OCI-LY7 (cell line): Measurements from ENCODE around the gene RAB37. TPM values are rescaled to one million over a fixed set of nuclear protein-coding genes. Genes with fewer than 3 reads are reported as not detected.

ENCODE experiments used
- BruUV-seq: library from RNA; stranded (reverse); fragments of 400-500 nt; replicated peaks from 2 replicates; lab custom pipeline; 2021; lab: Mats Ljungman, UMichigan
- CTCF ChIA-PET: fragments of 300-600 bp; sonication (Branson Sonifier 250); formaldehyde crosslinking; loops from one replicate; lab custom pipeline; 2022; ENCODE audit warnings: antibody characterized with exemption; ENCODE audit not compliant: unreplicated experiment; lab: Charles Lee
- POLR2A ChIA-PET: fragments of 300-600 bp; sonication (Branson Sonifier 250); formaldehyde crosslinking; loops from one replicate; lab custom pipeline; 2022; ENCODE audit warnings: antibody characterized with exemption; lab: Charles Lee
- DNase-seq: peaks from one replicate; pipeline ENCODE4 v3.0.0-alpha.2; 2015; ENCODE audit warnings: low spot score
- H2AFZ ChIP-seq: fragments of 200-600 bp; sonication (generic), shearing (Covaris generic); 2 replicates; pipeline ENCODE4 v1.6.1; 2014; ENCODE audit warnings: mild to moderate bottlenecking, antibody characterized with exemption, low read length, moderate library complexity
- H3K27ac ChIP-seq: fragments of 200-600 bp; sonication (generic); 2 replicates; pipeline ENCODE4 v1.5.1; 2014; ENCODE audit warnings: mixed run types, low read depth, mild to moderate bottlenecking, moderate library complexity, low read length, inconsistent platforms; ENCODE audit not compliant: poor library complexity, severe bottlenecking
- H3K36me3 ChIP-seq: fragments of 200-600 bp; sonication (generic); 2 replicates; pipeline ENCODE4 v1.6.1; 2014; ENCODE audit warnings: mild to moderate bottlenecking, antibody characterized with exemption, low read length, moderate library complexity, mixed read lengths; ENCODE audit not compliant: insufficient read depth
- H3K4me1 ChIP-seq: fragments of 200-600 bp; sonication (generic); 2 replicates; pipeline ENCODE4 v1.5.1; 2014; ENCODE audit warnings: mild to moderate bottlenecking, low read length; ENCODE audit not compliant: insufficient read depth, poor library complexity, severe bottlenecking
- H3K4me2 ChIP-seq: fragments of 200-600 bp; sonication (generic); 2 replicates; pipeline ENCODE4 v1.6.1; 2014; ENCODE audit warnings: mild to moderate bottlenecking, low read length
- H3K4me3 ChIP-seq: fragments of 200-600 bp; sonication (generic); 2 replicates; pipeline ENCODE4 v1.5.1; 2014; ENCODE audit warnings: mild to moderate bottlenecking, low read depth, low read length; ENCODE audit not compliant: poor library complexity, severe bottlenecking
- H3K79me2 ChIP-seq: fragments of 200-600 bp; sonication (generic); 2 replicates; pipeline ENCODE4 v1.6.1; 2016; ENCODE audit warnings: low read depth, mild to moderate bottlenecking, low read length, moderate library complexity, mixed read lengths; ENCODE audit not compliant: insufficient read depth
- H3K9me2 ChIP-seq: fragments of 200-600 bp; sonication (generic); 2 replicates; pipeline ENCODE4 v1.6.1; 2016; ENCODE audit warnings: mild to moderate bottlenecking, low read length, mixed read lengths; ENCODE audit not compliant: insufficient read depth
- H3K9me3 ChIP-seq: fragments of 200-600 bp; sonication (generic); 2 replicates; pipeline ENCODE4 v1.6.1; 2014; ENCODE audit warnings: mild to moderate bottlenecking, mixed run types, low read length, mixed read lengths
- H4K20me1 ChIP-seq: fragments of 200-600 bp; sonication (generic); 2 replicates; pipeline ENCODE4 v1.6.1; 2014; ENCODE audit warnings: mild to moderate bottlenecking, antibody characterized with exemption, low read length, moderate library complexity, mixed read lengths; ENCODE audit not compliant: insufficient read depth
- EZH2phosphoT487 ChIP-seq: fragments of 200-600 bp; sonication (generic); IDR thresholded peaks from 2 replicates; pipeline ENCODE4 v1.6.1; 2018; ENCODE audit warnings: low read depth, borderline replicate concordance, mild to moderate bottlenecking, mixed run types, antibody characterized with exemption, low read length, moderate library complexity, mixed read lengths
- intact Hi-C: fragments of 100-400 bp; cut with micrococcal nuclease; formaldehyde crosslinking; loops from one replicate; pipeline ENCODE4 v1.10.0; 2022; ENCODE audit not compliant: unreplicated experiment
- total RNA-seq, 2 experiments: library from RNA; depleted of rRNA in 1 of 2; stranded (reverse); fragments of >200 nt in 1 of 2; shearing (Covaris generic) in 1 of 2; gene quantifications; 2 replicates each; pipeline ENCODE4 v1.2.3, GENCODE V29; 2014 to 2022
- TF ChIP-seq, protein P1 (sequence below): fragments of 200-600 bp; sonication (generic); conservative IDR thresholded peaks from 2 replicates; pipeline ENCODE4 v1.5.1; 2014; ENCODE audit warnings: mild to moderate bottlenecking, antibody characterized with exemption, low read length, moderate library complexity, mixed read lengths

Gene RAB37
- total RNA-seq, 2 experiments from 2014 or later = 6.3 to 12.7 TPM

DNA sequence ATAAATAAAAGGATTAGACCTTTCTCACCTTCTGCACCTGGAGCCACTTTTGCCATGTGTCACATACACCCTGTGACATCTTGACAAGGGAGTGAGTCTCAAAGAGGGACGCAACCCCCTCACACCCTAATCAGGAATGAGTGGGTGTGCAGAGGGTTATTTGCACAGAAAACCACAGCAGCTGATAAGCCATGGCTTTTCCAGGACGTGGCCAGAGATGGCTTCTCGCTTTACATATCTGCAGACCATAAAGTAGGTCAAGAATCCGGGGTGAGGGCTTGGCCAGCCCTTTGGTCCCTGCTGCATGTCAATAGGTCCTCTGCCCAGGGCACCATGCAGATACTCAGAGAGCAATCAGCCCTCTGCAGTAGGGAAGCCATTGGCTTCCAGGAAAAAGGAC lies 21.9 kb upstream of the RAB37 start:
- no peaks in the 10 kb centered on the region for H3K9me2 ChIP-seq
- H4K20me1 ChIP-seq = no peaks in the 10 kb centered on the region
- TF ChIP-seq EZH2phosphoT487 = no peak
- TF ChIP-seq, protein P1, sequence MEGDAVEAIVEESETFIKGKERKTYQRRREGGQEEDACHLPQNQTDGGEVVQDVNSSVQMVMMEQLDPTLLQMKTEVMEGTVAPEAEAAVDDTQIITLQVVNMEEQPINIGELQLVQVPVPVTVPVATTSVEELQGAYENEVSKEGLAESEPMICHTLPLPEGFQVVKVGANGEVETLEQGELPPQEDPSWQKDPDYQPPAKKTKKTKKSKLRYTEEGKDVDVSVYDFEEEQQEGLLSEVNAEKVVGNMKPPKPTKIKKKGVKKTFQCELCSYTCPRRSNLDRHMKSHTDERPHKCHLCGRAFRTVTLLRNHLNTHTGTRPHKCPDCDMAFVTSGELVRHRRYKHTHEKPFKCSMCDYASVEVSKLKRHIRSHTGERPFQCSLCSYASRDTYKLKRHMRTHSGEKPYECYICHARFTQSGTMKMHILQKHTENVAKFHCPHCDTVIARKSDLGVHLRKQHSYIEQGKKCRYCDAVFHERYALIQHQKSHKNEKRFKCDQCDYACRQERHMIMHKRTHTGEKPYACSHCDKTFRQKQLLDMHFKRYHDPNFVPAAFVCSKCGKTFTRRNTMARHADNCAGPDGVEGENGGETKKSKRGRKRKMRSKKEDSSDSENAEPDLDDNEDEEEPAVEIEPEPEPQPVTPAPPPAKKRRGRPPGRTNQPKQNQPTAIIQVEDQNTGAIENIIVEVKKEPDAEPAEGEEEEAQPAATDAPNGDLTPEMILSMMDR = no peak
- intact Hi-C loops = no loop called here
- ChIA-PET POLR2A (no interaction called here), CTCF (no interaction called here)
- H3K4me1 ChIP-seq = no peaks in the 10 kb centered on the region
- no peaks in the 10 kb centered on the region for H3K79me2 ChIP-seq
- H3K4me2 ChIP-seq = no peak overlapping the region
- no TSS peak for BruUV-seq
- H3K27ac ChIP-seq = no peak overlapping the region
- H3K36me3 ChIP-seq = no peaks in the 10 kb centered on the region
- H2AFZ ChIP-seq = no peak overlapping the region
- no peaks in the 10 kb centered on the region for H3K9me3 ChIP-seq
- H3K4me3 ChIP-seq = no peak overlapping the region
- no peak for DNase-seq

DNA sequence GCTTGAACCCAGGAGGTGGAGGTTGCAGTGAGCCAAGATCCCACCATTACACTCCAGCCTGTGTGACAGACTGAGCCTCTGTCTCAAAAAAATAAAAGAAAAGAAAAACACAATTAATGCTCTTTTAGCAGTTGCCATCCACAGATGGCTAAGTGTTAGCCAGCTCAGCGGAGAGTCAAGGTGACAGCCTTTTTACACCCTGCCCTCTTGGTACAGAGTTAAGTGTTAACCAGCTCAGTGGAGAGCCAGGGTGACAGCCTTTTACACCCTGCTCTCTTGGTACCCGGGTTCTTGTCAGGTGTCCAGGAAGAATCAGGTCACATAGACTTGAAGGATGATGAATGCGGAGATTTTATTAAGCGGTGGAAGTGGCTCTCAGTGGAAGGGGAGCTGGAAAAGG lies 16.6 kb upstream of the RAB37 start:
- no peaks in the 10 kb centered on the region for H3K36me3 ChIP-seq
- CTCF ChIA-PET = no interaction called here
- TF ChIP-seq EZH2phosphoT487 = no peak
- TF ChIP-seq, protein P1 = no peak
- H3K4me3 ChIP-seq = no peak overlapping the region
- H3K27ac ChIP-seq = no peak overlapping the region
- H3K79me2 ChIP-seq = no peaks in the 10 kb centered on the region
- BruUV-seq = no TSS peak
- no peak overlapping the region for H2AFZ ChIP-seq
- POLR2A ChIA-PET = interaction anchor here (0.5 kb wide), 1 partner anchor 58 kb away, joined by 5 read pairs; no protein-coding TSS in a partner anchor
- H3K9me2 ChIP-seq = no peaks in the 10 kb centered on the region
- H3K9me3 ChIP-seq = no peaks in the 10 kb centered on the region
- no peaks in the 10 kb centered on the region for H4K20me1 ChIP-seq
- no peaks in the 10 kb centered on the region for H3K4me1 ChIP-seq
- intact Hi-C loops = no loop called here
- H3K4me2 ChIP-seq = no peak overlapping the region
- no peak for DNase-seq

DNA sequence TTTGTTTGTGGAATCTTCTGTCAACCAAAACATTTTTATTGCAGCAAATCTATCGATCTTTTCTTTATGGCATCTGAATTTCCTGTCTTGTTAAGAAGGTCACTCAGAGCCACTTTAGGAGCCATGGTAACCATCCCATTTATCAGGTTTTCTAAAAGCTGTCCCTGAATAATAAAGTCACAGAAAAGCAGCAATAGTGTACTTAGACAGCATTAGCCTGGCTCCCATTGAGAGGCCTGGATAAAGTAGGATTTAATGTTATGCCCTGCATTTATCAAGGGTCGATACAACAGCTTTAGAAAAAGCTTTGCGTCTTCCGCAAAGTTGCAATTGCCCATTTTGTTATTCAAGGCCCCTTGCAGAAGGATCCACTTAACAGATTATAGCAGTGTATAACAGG lies 14.3 kb upstream of the RAB37 start:
- no peaks in the 10 kb centered on the region for H3K9me2 ChIP-seq
- intact Hi-C loops = no loop called here
- no peaks in the 10 kb centered on the region for H4K20me1 ChIP-seq
- no peak for DNase-seq
- H3K9me3 ChIP-seq = no peaks in the 10 kb centered on the region
- H3K4me3 ChIP-seq = no peak overlapping the region
- TF ChIP-seq, protein P1 = no peak
- TF ChIP-seq EZH2phosphoT487 = no peak
- CTCF ChIA-PET = no interaction called here
- no peaks in the 10 kb centered on the region for H3K36me3 ChIP-seq
- H3K4me2 ChIP-seq = no peak overlapping the region
- no peaks in the 10 kb centered on the region for H3K4me1 ChIP-seq
- no TSS peak for BruUV-seq
- POLR2A ChIA-PET = interaction anchor here (0.7 kb wide), 1 partner anchor 35 kb away, joined by 4 read pairs; no protein-coding TSS in a partner anchor
- no peaks in the 10 kb centered on the region for H3K79me2 ChIP-seq
- no peak overlapping the region for H3K27ac ChIP-seq
- no peak overlapping the region for H2AFZ ChIP-seq
